A549 (cell line): Measurements from ENCODE around the gene PPFIA4. TPM values are rescaled to one million over a fixed set of nuclear protein-coding genes. Genes with fewer than 3 reads are reported as not detected.

Source experiments
- ATAC-seq, 2 experiments: fragments of 200-7000 bp in 1 of 2; fragments of >200 bp in 1 of 2; cut with Nextera tagmentation in 1 of 2; cut with Tn5 transposase in 1 of 2; 3 replicates each; pipeline versions ENCODE4 v1.8.0 to v1.9.1; 2018 to 2020; ENCODE audit warnings: mild to moderate bottlenecking in 1 of 2, moderate library complexity in 1 of 2
- CTCF ChIA-PET: fragments of 300-600 bp; sonication (Branson Sonifier 250); formaldehyde crosslinking; extraction: SDS; loops from one replicate; lab custom pipeline; 2021; ENCODE audit warnings: antibody characterized with exemption, inconsistent platforms; lab: Yijun Ruan, JAX
- POLR2A ChIA-PET: fragments of 350-600 bp; formaldehyde crosslinking; extraction: SDS; loops from one replicate; lab custom pipeline; 2021; ENCODE audit warnings: antibody characterized with exemption, inconsistent platforms; lab: Yijun Ruan, JAX
- DNase-seq, 2 experiments: peaks; one replicate each; pipeline versions ENCODE4 v3.0.0 to v3.0.0-alpha.2; 2011 to 2016; ENCODE audit warnings: low read depth in 1 of 2, low spot score in 1 of 2
- FAIRE-seq: peaks from 2 replicates; lab custom pipeline; 2011; peaks lifted over from hg19 to GRCh38; lab: Jason Lieb, UNC
- H3K27ac ChIP-seq, 2 experiments: fragments of >200 bp; sonication (Bioruptor Twin); formaldehyde crosslinking; 3 replicates each; pipeline ENCODE4 v1.5.1; 2016 to 2017
- H3K4me1 ChIP-seq: fragments of >200 bp; sonication (Bioruptor Twin); formaldehyde crosslinking; 3 replicates; pipeline ENCODE4 v1.6.1; 2016
- H3K4me2 ChIP-seq: fragments of >200 bp; sonication (Bioruptor Twin); formaldehyde crosslinking; 3 replicates; pipeline ENCODE4 v1.6.1; 2016
- H3K4me3 ChIP-seq: fragments of >200 bp; sonication (Bioruptor Twin); formaldehyde crosslinking; 3 replicates; pipeline ENCODE4 v1.5.1; 2016
- H3K9me3 ChIP-seq: fragments of >200 bp; sonication (Bioruptor Twin); formaldehyde crosslinking; 3 replicates; pipeline ENCODE4 v1.6.1; 2016
- BHLHE40 ChIP-seq: IDR thresholded peaks from 2 replicates; pipeline ENCODE4 v1.6.1; 2012; ENCODE audit warnings: low read depth, low read length, inconsistent platforms
- CBX2 ChIP-seq: fragments of 200-600 bp; sonication (generic); IDR thresholded peaks from 2 replicates; pipeline ENCODE4 v1.6.1; 2016; ENCODE audit warnings: low read depth, mild to moderate bottlenecking, borderline replicate concordance
- CBX8 ChIP-seq: fragments of 200-600 bp; sonication (generic); IDR thresholded peaks from 2 replicates; pipeline ENCODE4 v1.6.1; 2016
- CEBPB ChIP-seq, 2 experiments: fragments of >200 bp in 1 of 2; sonication (Bioruptor Twin) in 1 of 2; formaldehyde crosslinking in 1 of 2; IDR thresholded peaks; 2 replicates each; pipeline ENCODE4 v1.6.1; 2012 to 2016
- EP300 ChIP-seq, 2 experiments: fragments of >200 bp; sonication (Bioruptor Twin); formaldehyde crosslinking; IDR thresholded peaks; 2 replicates in 1 of 2; 3 replicates in 1 of 2; pipeline ENCODE4 v1.6.1; 2016 to 2017
- FOXS1 ChIP-seq: fragments of 250-450 bp; sonication (Bioruptor Pico); IDR thresholded peaks from 2 replicates; pipeline ENCODE4 v1.5.0; 2020; ENCODE audit warnings: mild to moderate bottlenecking, moderate library complexity
- HDAC2 ChIP-seq: fragments of 200-600 bp; sonication (generic); IDR thresholded peaks from 2 replicates; pipeline ENCODE4 v1.6.1; 2016
- JUNB ChIP-seq: fragments of >200 bp; sonication (Bioruptor Twin); formaldehyde crosslinking; IDR thresholded peaks from 2 replicates; pipeline ENCODE4 v1.6.1; 2016
- KDM1A ChIP-seq: fragments of 200-600 bp; sonication (generic); IDR thresholded peaks from 2 replicates; pipeline ENCODE4 v1.6.1; 2016; ENCODE audit warnings: low read depth, mild to moderate bottlenecking
- MAZ ChIP-seq: fragments of 150-350 bp; IDR thresholded peaks from 2 replicates; pipeline ENCODE4 v1.6.1; 2014; ENCODE audit warnings: antibody characterized with exemption, low read depth, low read length, borderline replicate concordance
- MYC ChIP-seq: IDR thresholded peaks from 2 replicates; pipeline ENCODE4 v1.6.1; 2012; ENCODE audit warnings: mild to moderate bottlenecking, inconsistent platforms, low read length, improper control_type of control experiment, borderline replicate concordance
- NFE2L2 ChIP-seq: fragments of 150-350 bp; conservative IDR thresholded peaks from 2 replicates; pipeline ENCODE4 v1.6.1; 2014; ENCODE audit warnings: low read length
- NPAS2 ChIP-seq: fragments of 250-450 bp; sonication (Bioruptor Pico); IDR thresholded peaks from 2 replicates; pipeline ENCODE4 v1.8.0; 2022; ENCODE audit warnings: mild to moderate bottlenecking, moderate library complexity, borderline replicate concordance
- NR3C1 ChIP-seq: fragments of >200 bp; sonication (Bioruptor Twin); formaldehyde crosslinking; IDR thresholded peaks from 3 replicates; pipeline ENCODE4 v1.6.1; 2017
- PHF8 ChIP-seq: fragments of 200-600 bp; sonication (generic); IDR thresholded peaks from 2 replicates; pipeline ENCODE4 v1.6.1; 2016; ENCODE audit warnings: low read depth, mild to moderate bottlenecking, antibody characterized with exemption, moderate library complexity, borderline replicate concordance
- POLR2A ChIP-seq: IDR thresholded peaks from 2 replicates; pipeline ENCODE4 v1.6.1; 2012; ENCODE audit warnings: mild to moderate bottlenecking, low read length
- POLR2AphosphoS2 ChIP-seq: conservative IDR thresholded peaks from 2 replicates; pipeline ENCODE4 v1.6.1; 2012; ENCODE audit warnings: low read length, improper control_type of control experiment, inconsistent platforms
- RARB ChIP-seq: fragments of 250-450 bp; sonication (Bioruptor Pico); IDR thresholded peaks from 2 replicates; pipeline ENCODE4 v1.8.0; 2021; ENCODE audit warnings: mild to moderate bottlenecking, moderate library complexity
- RCOR1 ChIP-seq: fragments of 150-350 bp; IDR thresholded peaks from 2 replicates; pipeline ENCODE4 v1.6.1; 2014; ENCODE audit warnings: antibody characterized with exemption, low read length, low read depth
- TFCP2L1 ChIP-seq: fragments of 250-450 bp; sonication (Bioruptor Pico); IDR thresholded peaks from 2 replicates; pipeline ENCODE4 v1.5.0; 2021; ENCODE audit warnings: mild to moderate bottlenecking
- TP53 ChIP-seq: fragments of 250-450 bp; sonication (Bioruptor Pico); IDR thresholded peaks from 2 replicates; pipeline ENCODE4 v1.5.0; 2021; ENCODE audit warnings: mild to moderate bottlenecking, moderate library complexity
- ZFP36 ChIP-seq: fragments of 450-650 bp; IDR thresholded peaks from 2 replicates; pipeline ENCODE4 v1.6.1; 2014; ENCODE audit warnings: borderline replicate concordance; ENCODE audit not compliant: partially characterized antibody
- WGBS: methylation state at CpG from one replicate; pipeline ENCODE4 v1.1.6; 2017; ENCODE audit errors: missing lambda C conversion rate; 5-methylcytosine and 5-hydroxymethylcytosine counted together
- polyA plus RNA-seq, 4 experiments: library from polyadenylated mRNA; depleted of rRNA in 3 of 4; stranded (reverse); fragments of >200 nt; fragmentation: RNase III in 1 of 4; extraction: RNeasy Plus Mini Kit Qiagen cat#74134 plus additional on column Dnase treatment in 1 of 4; gene quantifications; 2 replicates in 3 of 4; 3 replicates in 1 of 4; pipeline ENCODE4 v1.2.3, GENCODE V29; 2011 to 2017
- TF ChIP-seq, protein P1 (sequence below): fragments of 150-350 bp; IDR thresholded peaks from 2 replicates; pipeline ENCODE4 v1.6.1; 2014; ENCODE audit warnings: low read depth, mild to moderate bottlenecking, low read length
- TF ChIP-seq, protein P2 (sequence below): IDR thresholded peaks from 2 replicates; pipeline ENCODE4 v1.6.1; 2012
- TF ChIP-seq, protein P3 (sequence below): IDR thresholded peaks from 2 replicates; pipeline ENCODE4 v1.6.1; 2012
- TF ChIP-seq, protein P4 (sequence below): IDR thresholded peaks from 2 replicates; pipeline ENCODE4 v1.6.1; 2012; ENCODE audit warnings: low read depth, borderline replicate concordance

PPFIA4 gene
- polyA plus RNA-seq, 2 of the 4 experiments (the other 2 are of a cell fraction) = 0.47 to 0.63 TPM

DNA sequence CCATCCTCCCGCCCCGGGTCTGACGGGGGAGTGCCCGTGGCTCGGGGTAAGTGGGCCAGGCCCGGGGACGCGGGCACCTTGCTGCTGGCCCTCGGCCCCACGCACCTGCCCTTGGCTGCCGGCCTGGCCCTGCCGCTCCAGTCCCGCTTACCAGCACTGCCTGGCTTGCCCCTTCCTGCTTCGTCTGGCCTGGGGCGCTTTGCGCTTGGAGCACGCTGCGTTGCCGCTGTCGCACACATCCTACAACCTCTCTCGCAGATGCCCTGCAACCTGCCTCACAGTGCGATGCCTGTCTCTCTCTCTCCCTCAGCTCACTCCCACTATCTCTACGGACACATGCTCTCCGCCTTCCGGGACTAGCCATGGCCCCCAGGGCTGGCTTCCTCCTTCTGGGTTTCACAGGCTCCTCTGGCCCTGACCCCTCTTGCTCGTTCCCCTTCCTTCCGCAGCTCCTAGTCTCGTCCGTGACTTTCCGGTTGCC is 49.8 kb downstream of the PPFIA4 start (continued):
- TF ChIP-seq, protein P1, sequence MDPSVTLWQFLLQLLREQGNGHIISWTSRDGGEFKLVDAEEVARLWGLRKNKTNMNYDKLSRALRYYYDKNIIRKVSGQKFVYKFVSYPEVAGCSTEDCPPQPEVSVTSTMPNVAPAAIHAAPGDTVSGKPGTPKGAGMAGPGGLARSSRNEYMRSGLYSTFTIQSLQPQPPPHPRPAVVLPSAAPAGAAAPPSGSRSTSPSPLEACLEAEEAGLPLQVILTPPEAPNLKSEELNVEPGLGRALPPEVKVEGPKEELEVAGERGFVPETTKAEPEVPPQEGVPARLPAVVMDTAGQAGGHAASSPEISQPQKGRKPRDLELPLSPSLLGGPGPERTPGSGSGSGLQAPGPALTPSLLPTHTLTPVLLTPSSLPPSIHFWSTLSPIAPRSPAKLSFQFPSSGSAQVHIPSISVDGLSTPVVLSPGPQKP = no peak
- TF ChIP-seq, protein P2, sequence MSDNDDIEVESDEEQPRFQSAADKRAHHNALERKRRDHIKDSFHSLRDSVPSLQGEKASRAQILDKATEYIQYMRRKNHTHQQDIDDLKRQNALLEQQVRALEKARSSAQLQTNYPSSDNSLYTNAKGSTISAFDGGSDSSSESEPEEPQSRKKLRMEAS = no peak
- no peak for TF ChIP-seq NFE2L2
- TF ChIP-seq TP53 = no peak
- no peak for TF ChIP-seq MAZ
- no peak for TF ChIP-seq EP300 (IDR thresholded peaks at IDR 0.05)

DNA sequence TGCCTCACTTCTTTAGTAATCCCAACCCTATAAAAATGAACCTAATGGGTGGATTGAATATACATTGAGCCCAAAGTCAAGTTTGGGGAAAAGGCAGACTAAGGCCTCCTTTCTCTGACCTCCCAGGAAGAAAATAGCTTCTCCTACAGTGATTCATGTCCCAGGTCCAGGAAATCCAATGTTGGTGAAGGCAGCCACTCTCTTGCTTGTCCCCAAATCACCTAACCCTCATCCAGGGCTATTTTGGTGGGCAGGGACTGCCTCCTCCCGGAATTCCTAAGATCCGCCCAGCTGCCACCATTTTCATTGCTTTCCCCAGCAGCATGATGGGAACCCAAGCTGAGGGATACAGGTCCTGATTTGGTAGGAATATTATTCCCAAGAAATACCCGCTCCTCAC is 51.1 kb downstream of the PPFIA4 start:
- CTCF ChIA-PET = interaction anchor here (1.1 to 2.2 kb wide), 5 partner anchors 14 to 139 kb away, joined by 3 to 8 read pairs (median 4); no protein-coding TSS in a partner anchor
- no peak for TF ChIP-seq ZFP36
- no peak for TF ChIP-seq POLR2A
- no peak for TF ChIP-seq RARB
- no peak for TF ChIP-seq HDAC2
- TF ChIP-seq, protein P3, sequence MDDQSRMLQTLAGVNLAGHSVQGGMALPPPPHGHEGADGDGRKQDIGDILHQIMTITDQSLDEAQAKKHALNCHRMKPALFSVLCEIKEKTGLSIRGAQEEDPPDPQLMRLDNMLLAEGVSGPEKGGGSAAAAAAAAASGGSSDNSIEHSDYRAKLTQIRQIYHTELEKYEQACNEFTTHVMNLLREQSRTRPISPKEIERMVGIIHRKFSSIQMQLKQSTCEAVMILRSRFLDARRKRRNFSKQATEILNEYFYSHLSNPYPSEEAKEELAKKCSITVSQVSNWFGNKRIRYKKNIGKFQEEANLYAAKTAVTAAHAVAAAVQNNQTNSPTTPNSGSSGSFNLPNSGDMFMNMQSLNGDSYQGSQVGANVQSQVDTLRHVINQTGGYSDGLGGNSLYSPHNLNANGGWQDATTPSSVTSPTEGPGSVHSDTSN = no peak
- TF ChIP-seq KDM1A = no peak
- H3K9me3 ChIP-seq = no peaks in the 10 kb centered on the region
- H3K4me2 ChIP-seq = no peak overlapping the region
- no peak for ATAC-seq
- DNase-seq = no peak
- FAIRE-seq = no peak
- no peak overlapping the region for H3K27ac ChIP-seq
- H3K4me1 ChIP-seq = no peaks in the 10 kb centered on the region; the same call in 2 of the 3 replicates
- H3K4me3 ChIP-seq = no peak overlapping the region
- POLR2A ChIA-PET = no interaction called here
- WGBS = 36% methylated on average over 3 of the region's 3 CpGs

DNA sequence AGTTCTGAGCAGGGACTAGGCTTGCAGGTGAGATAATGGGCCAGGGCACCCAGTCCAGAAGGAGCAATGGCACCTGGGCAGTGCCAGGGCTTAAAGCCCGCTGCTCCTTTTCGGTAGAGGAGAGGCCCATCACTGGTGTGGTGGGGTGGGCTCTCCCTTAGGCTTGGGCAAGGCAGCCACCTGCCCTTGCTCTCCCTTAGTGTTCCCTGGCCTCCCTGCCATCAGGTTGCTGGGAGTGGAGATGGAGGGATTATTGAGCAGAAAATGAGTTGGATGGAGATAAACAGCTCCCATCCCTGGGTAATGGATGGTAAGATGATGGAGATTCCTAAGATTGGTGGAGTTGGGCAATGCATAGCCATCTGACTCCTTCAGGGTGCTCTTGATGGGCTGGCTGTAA is 51.7 kb downstream of the PPFIA4 start:
- H3K4me1 ChIP-seq = no peaks in the 10 kb centered on the region
- H3K27ac ChIP-seq = no peak overlapping the region
- no CpG with 5 or more reads among the region's 2 CpGs for WGBS
- no peak for TF ChIP-seq NPAS2 (CRISPR knock-in tag)
- TF ChIP-seq MYC = no peak
- no peak for TF ChIP-seq JUNB
- TF ChIP-seq NR3C1 = no peak
- TF ChIP-seq RCOR1 = no peak
- no peak for TF ChIP-seq BHLHE40
- TF ChIP-seq CBX2 = no peak
- TF ChIP-seq NFE2L2 = no peak
- TF ChIP-seq TFCP2L1 (CRISPR knock-in tag) = no peak
- TF ChIP-seq CEBPB (IDR thresholded peaks at IDR 0.05) = no peak
- TF ChIP-seq POLR2AphosphoS2 = no peak
- no peak for TF ChIP-seq POLR2A
- TF ChIP-seq CBX8 = no peak
- TF ChIP-seq, protein P3 = no peak
- TF ChIP-seq PHF8 = no peak
- TF ChIP-seq, protein P4, sequence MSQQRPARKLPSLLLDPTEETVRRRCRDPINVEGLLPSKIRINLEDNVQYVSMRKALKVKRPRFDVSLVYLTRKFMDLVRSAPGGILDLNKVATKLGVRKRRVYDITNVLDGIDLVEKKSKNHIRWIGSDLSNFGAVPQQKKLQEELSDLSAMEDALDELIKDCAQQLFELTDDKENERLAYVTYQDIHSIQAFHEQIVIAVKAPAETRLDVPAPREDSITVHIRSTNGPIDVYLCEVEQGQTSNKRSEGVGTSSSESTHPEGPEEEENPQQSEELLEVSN = no peak
- TF ChIP-seq FOXS1 (CRISPR knock-in tag) = no peak
- no peak overlapping the region for H3K4me2 ChIP-seq
- H3K9me3 ChIP-seq = no peaks in the 10 kb centered on the region
- FAIRE-seq = no peak
- POLR2A ChIA-PET = no interaction called here
- no peak overlapping the region for H3K4me3 ChIP-seq
- CTCF ChIA-PET = interaction anchor here (0.6 to 2.2 kb wide), 5 partner anchors 13 to 138 kb away, joined by 4 to 8 read pairs (median 5); no protein-coding TSS in a partner anchor
- DNase-seq = no peak
- no peak for ATAC-seq
